NCI-H1436 (cell line): ENCODE measurements around the gene CXCL9.
A peak's percentile ranks its signal among the peaks of the same experiment; 100 is the strongest.
"Not testable (repeated sequence)": the region's sequence is repeated elsewhere in the genome, so short reads cannot be mapped to it uniquely, and the experiment has no call there.

ENCODE experiments used
- DNase-seq: peaks from one replicate; lab custom pipeline; 2025; lab: John Stamatoyannopoulos, UW

Gene CXCL9

DNA sequence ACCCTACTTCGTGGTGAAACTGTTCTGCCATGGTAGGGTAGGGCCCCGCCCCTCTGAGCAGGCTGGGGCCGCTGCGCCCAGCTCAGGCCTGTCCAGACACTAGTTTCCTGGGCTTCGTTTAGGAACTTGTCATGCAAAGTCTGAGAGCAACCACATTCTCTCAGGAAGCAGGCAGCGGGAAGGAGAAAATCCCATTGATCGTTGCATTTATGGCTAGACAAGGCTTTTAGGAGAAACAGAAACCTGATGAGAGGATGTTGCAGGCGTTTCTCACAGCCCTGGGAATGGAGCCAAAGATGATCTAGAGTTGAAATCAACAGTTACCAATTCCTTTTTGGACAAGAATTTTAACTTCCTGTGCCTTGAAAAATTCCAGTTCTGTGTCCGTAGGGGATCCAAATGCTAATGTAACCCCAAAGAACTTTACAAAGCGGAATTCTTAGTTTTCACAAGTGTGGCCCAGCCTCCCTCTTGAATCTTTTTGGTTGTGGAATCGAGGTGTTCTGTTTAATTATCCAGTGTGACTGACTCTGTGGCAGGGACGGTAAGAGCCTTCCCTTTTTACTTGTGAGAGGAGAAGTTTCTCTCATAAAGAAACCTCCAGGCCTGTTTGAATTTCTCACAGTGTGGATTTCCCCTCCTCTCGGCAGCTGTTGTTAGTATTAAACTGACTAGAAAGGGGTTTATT, 4.5 kb upstream of the CXCL9 start:
- DNase-seq = no peak

DNA sequence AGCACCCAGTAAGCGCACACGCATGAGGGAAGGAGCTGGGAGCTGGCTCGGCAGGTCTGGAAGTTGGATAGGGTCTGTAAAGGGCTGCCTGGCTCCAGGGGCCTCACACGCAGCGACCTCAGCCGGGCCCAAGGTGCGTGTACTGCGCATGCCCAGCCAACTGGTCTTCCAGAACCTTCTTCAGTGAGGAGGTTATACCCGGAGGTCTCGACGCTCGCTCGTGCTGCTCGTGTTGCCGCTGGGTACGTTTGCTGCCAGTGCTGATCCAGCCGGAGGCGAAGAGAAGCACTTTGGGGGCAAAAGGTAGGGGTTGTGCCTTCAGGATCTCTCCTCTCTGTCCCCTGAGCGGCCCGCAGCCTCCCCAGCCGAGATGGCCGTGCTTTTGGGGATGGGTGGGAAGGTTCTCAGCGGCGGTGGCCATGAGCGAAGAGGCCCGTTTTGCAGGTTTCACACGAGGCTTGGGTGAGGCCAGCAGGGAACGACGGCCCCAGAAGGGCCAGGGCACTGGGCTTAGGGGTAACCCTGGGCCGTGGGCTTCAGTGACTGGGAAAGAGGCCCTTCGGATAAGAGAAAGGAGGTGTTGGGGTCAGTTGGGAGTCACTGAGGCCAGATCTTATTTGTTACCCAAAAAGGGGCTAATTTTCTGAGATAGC, 3.8 kb upstream of the CXCL9 start:
- DNase-seq = no peak

DNA sequence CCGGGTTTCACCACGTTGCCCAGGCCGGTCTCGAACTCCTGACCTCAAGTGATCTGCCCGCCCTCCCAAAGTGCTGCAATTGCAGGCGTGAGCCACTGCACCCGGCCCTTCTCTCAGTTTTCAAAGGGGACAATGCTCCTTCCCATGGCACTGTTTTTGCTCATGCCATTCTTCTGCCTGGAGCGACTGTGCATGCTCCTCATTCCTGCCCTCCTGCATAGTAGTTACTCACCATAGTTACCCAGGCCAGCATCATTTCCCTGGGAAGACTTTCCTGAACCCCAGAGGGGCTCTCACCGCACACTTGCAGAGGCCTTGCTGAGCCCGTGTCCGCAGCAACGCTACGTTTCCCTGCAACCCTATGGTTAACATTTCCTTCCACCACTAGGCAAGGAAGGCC, 3.3 kb upstream of the CXCL9 start:
- no peak for DNase-seq

DNA sequence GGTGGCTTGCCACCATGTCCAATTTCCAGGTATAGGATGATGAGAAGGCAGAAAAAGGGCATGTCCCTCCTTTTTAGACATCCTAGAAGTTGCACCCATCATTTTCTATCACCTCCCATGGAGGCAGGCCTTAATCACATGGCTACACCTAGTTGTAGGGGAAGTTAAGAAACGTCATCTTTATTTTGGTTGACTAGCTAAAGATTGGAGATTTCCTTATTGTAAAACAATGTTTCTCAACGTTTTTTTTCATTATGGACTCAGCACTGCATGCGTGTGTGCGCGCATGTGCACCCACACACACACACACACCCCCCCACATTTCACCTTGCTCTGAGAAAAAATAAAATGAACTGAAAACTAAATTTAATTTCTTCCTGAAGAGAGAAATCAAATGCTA, 2.0 kb upstream of the CXCL9 start:
- no peak for DNase-seq

DNA sequence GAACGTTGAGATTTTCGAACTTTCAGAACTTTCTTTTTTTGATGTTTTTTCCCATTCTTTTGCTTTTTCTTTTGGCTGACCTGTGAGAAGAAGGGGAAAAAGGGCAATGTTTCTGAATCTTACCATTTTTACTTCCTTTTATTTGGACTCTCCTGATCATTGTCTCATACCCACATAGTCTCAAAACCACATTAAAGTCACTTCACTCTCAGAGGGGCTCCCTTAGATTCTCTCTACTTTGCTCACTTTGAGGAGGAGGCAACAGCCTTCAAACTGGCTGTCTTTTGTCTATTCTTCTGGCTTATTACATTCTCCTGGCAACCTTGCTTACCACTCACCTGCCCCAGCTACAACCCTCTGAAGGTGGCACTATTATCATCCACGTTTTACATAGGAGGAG, 3.7 kb downstream of the CXCL9 start:
- DNase-seq = no peak

DNA sequence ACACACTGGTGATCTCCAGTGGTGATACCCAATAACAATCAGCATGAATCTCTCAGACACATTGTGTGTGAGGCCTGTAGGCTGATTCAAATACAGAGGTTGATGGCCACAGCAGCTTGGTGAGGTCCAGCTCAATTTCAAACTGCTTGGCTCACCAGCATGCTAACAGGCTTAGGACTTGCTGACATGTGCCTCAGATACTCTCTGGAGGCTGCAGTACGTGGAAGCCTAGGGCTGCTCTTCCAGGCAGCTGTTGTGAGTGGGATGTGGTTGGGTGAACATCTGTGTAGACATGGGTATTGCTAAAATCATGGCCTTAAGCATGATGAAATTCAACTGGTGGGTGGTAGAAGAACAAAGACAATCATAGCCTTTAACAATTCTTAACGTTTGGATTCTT, 4.3 kb downstream of the CXCL9 start:
- no peak for DNase-seq

DNA sequence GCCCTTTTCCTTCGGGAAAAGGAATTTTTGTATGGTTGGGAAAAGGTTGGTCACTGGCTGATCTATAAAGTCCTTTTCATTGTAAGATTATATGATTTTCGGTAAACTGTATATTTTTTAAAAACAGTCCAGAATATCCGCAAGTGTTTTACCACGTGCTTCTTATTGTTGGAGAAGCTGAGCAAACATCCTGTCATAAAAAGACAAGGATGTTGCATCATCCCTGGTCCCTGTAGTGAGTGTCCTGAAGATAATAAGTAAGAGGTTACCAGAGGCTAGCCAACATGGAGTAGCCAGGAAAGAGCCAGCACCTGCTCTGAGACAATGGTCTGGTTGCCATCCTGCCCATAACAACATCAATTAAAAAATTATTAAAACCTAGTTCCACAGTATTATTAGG, 5.1 kb downstream of the CXCL9 start:
- no peak for DNase-seq

DNA sequence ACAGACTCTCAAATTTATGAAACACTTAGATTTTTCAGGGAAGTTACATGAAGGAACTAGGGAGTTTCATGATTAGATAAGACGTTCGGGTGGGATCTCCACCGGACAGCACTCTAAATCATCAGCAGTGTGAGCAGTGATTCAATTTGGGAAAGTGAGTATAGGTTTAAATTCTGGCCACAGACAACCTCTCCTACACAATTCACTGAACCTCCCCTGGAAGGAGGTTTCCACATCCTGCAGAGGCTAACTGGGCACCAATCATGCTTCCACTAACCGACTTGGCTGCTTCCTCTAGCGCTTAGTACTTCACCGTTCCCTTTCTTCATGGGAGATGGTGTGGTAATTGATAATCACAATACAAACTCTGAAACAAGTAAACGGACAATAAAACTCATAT, 5.6 kb downstream of the CXCL9 start:
- no peak for DNase-seq

DNA sequence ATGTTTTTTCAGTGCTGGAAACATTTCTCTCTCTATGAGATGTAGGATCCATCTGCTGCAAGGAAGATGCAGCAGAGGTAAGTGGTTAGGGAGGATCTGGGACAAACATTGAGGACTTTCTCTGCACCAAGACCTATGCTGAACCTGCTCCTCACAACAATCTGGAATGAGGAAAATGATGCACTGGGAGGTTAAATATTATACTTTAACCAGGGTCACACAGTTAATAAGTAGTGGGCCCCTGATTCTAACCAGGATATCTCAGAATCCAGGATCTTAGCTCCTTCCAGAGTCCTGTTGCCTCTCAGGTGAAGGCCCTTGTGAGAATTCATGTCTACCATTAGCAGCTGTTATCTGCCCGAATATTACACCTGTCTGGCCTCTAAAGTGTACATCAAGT, 7.0 kb downstream of the CXCL9 start:
- DNase-seq = no peak

DNA sequence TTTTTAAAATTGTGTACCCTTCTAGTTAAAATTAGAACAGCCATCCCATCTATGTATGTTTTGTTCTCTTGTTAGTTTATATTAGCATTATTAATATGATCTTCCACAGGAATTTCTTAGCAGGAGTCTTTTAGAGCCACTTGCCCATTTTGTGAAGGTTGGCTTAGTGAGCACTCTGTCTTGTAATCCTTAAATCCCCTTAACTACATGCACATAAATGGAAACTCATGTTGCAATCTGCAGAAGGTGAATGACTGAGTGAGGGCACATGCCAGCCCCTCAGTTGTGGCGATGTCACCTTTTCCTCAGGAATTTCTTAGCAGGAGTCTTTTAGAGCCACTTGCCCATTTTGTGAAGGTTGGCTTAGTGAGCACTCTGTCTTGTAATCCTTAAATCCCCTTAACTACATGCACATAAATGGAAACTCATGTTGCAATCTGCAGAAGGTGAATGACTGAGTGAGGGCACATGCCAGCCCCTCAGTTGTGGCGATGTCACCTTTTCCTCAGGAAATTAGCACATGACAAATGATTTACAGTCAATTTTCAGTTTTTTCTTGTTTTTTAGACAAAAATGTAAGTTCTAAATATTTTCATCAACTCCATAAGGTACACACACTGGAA, 8.7 kb downstream of the CXCL9 start:
- DNase-seq = not testable (repeated sequence)

DNA sequence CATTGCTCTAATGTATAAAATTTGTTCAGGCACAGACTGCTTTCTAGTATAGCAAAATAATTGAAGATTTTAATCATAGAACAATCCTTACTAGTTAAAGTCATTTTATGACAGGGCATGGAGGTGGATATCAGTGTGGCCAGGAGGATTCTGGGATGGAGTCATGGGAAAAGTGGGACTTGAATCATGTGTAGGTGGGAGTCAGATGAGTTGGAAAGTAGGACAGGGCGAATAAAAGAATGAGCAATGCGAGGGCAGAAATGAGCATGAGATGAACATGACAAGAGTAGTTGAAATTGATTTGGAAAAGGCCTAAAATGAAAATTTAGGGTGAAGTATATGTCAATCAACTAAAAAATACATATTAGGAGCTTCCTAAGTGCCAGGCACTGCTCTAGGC, 9.4 kb downstream of the CXCL9 start:
- no peak for DNase-seq

DNA sequence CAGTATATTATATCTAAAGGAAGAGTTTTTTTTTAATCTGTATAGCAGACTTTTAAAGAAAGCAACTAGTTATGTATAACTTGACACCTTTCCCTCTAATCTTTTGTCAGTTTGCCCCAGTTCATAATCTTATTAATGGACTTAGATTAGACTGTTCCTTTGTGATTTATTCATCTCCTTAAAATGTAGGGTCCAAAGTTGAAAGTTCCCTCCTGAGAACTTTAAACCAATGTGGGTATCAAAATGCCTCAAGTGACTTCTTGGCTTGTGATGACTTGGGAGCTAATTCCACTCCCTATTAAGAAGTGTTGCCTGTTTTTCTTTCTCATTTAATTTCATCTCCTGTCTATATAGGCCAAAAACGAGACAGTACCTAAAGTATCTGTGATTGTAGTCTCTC, 10.2 kb downstream of the CXCL9 start:
- DNase-seq = no peak

DNA sequence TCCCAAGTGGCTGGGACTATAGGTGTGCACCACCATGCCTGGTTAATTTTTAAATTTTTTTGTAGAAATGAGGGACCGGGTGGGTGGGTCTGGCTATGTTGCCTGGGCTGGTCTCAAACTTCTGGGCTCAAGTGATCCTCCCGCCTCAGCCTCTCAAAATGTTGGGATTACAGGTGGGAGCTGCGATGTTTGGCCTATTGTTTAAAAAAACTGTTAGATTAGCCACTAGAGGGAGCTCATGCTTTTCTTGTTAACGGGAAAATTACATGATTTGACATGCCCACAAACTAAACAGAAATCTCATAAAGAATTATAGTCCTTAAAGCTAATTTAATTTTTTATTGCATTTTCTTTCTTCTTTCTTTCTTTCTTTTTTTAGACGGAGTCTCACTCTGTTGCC, 11.6 kb downstream of the CXCL9 start:
- DNase-seq = peak; percentile 43

DNA sequence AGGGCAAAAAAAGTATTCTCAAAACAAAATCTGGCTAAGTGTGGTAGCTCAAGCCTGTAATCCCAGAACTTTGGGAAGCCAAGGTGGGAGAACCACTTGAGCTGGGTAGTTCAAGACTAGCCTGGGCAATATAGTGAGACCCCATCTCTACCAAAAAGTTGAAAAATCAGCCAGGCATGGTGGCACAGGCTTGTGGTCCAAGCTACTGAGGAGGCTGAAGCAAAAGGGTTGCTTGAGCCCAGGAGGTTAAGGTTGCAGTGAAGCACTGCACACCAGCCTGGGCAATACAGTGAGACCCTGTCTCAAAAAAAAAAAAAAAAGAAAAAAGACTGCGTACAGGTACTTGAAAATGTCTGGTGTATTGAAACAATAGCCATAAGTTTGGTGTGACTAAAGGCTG, 14.8 kb downstream of the CXCL9 start:
- no peak for DNase-seq

DNA sequence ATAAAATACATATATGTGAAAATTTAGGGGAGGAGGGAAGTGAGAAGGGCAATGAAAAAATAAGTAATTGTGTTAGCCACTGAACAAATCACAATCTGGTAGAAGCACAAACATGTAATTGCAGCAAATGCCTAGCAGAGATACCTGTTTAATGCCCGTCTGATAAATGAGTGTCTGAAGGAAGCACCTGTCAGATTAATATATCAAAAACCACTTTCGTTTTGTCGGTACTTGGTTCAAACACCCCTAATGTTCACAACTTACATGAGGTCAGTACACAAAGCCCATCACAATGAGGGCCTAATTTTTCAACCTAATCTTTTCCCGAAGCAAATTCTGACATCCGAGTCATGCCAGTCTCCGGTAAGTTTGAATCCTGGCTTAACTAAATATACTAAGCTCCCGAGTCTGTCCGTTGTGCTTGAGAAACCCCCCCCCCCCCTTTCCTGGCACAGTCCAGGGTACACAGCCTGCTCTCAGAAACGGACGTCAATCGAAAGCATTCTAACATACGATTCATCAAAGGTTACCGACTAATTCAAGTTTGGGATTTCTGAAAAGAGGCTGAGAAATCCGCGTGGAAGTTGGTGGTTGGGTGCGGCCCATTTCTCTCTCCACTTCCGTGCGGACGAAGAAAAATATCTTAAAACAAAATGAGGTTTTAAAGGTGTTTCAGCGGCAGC, 17.3 kb downstream of the CXCL9 start:
- DNase-seq = no peak

DNA sequence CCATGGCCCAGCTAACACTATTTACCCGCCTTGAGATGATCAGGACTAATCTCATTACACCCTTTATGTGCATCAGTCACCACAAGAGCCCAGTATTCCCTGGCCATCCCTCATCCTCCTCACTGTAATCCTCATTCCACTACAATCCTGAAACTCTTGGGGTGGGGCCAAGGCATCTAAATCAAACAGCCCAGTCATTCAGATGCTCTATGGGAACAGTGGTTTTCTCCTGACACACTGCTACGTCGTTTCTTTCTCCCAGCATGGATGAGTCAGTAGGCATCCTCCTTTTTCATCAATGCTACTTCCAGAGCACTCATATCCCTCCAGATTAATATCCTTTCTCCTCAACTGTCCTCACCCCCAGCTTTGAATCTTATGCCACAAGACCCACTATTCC, 22.2 kb downstream of the CXCL9 start:
- DNase-seq = no peak

DNA sequence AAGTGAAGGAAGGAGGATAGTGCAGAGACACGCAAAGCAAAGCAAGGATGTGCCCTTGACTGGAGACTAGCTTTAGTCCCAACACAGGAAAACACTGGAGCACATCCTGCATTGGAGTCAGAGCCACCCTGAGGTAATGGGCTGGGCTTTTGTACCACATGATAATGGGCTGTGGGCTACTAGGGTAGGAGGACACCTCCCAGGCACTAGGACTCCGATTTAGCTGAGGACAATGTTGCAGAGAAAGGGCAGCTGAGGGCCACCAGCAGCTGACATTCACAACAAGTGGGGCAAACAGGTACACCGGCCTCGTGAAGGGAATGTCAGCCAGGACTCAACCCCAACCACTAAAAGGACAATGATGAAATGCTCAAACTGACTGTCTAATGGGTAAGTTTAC, 26.7 kb downstream of the CXCL9 start:
- DNase-seq = no peak

DNA sequence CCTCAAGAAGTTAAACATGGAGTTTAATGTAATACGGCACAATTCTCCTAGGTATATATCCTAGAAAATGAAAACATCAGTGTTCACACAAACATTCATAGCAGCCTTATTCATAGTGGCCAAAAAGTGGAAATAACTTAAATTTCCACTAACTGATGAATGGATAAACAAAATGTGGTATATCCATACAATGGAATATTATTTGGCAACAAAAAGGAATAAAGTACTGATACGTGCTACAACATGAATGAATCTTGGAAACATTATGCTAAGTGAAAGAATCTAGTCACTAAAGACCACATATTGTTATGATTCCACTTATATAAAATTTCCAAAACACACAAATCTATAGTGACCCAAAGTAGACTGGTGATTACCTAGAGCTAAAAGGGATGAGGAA, 31.1 kb downstream of the CXCL9 start:
- DNase-seq = no peak

DNA sequence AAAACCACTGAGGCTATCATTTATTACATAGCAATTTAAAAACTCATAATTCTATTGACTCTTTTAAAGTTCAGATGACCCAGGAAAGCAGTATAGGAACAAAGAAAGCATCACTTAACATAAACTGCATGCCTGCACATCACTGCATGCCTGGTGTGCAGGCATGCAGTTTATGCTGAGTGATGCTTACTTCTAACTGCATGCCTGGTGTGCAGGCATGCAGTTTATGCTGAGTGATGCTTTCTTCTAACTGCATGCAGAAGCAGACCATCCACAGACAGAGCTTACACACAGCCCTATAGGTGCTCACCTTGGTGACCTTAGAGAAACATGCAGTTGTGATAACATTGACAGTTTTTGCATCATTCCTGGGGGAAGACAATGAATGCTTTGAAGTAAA, 33.5 kb downstream of the CXCL9 start:
- DNase-seq = no peak

DNA sequence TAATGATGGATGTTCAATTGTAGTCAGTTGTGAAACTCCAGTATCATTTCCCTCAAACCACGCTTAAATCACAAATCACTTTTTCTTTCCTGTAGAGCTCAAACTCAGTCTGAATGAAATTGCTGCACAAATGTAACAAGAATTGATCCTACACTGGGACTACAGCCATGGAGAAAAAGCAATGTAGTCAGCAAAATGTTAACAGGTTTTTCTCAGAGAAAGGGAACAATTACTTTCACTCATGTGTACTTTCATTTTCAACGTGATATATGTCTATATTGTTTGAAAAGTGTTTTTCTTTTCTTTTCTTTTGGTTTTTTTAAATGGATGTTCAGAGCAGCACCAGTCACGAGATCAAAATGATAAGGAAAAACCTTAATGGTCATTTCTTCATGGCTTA, 39.2 kb downstream of the CXCL9 start:
- no peak for DNase-seq

DNA sequence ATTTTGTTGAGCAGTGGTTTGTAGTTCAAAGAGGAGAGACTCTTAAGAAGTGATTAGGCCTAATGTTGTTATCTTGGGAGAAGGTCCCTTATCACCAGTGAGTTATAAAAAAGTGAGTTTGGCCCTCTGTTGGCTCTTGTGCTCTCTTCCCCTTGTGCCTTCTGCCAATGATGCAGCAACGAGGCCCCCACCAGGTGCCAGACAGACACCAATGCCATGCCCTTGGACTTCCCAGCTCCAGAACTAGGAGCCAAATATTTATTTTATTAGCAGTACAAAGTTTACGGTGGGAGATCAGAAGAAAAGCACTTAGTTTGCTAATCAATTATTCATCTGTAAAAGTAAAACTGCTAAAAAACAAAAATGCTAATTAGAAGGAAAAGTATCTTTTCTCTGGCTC, 43.8 kb downstream of the CXCL9 start:
- DNase-seq = no peak

DNA sequence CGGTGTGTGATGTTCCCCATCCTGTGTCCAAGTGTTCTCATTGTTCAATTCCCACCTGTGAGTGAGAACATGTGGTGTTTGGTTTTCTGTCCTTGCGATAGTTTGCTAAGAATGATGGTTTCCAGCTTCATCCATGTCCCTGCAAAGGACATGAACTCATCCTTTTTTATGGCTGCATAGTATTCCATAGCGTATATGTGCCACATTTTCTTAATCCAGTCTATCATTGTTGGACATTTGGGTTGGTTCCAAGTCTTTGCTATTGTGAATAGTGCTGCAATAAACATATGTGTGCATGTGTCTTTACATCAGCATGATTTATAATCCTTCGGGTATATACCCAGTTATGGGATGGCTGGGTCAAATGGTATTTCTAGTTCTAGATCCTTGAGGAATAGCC, 45.2 kb downstream of the CXCL9 start:
- not testable (repeated sequence) for DNase-seq

DNA sequence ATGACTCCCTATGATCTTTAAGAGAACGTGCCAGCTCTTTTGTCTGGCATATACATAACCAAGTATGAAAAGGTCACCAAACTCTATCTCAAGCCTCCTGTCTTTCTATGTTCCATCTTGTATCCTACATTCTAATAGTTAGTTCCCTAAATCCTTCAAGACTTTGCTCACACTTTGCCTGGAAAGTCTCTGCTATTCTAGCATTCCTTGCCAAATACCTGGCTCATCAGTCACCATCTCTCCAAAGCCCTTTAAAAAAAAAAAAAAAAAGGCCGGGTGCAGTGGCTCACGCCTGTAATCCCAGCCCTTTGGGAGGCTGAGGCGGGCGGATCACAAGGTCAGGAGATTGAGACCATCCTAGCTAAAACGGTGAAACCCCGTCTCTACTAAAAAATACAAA, 48.8 kb downstream of the CXCL9 start:
- not testable (repeated sequence) for DNase-seq
